Mammary epithelial cell (primary cell): ENCODE results near the gene TMEM86B.

Source experiments
- CTCF ChIP-seq, 2 donors: IDR thresholded peaks in 1 of 2; conservative IDR thresholded peaks in 1 of 2; 2 replicates each; pipeline ENCODE4 v1.5.1; 2011 to 2012; ENCODE audit warnings: inconsistent platforms in 2 of 2, low read length in 2 of 2, mild to moderate bottlenecking in 2 of 2, control low read depth in 1 of 2, low read depth in 1 of 2; ENCODE audit not compliant: insufficient read depth in 1 of 2; ENCODE audit errors: extremely low read depth in 1 of 2
- EZH2 ChIP-seq: IDR thresholded peaks from 2 replicates; pipeline ENCODE4 v1.6.1; 2012; ENCODE audit warnings: low read length, inconsistent platforms, borderline replicate concordance

GRCh38 chr19:55197528-55197927 is 31.0 kb downstream of the TMEM86B start:
- TF ChIP-seq CTCF (conservative IDR thresholded peaks at IDR 0.05 in 1 of 2, IDR thresholded peaks at IDR 0.05 in 1 of 2; ENCODE audit: extremely low read depth in 1 of 2, insufficient read depth in 1 of 2, low read depth in 1 of 2, low read length in 2 of 2) = no peak
- TF ChIP-seq EZH2 = no peak
